Endodermal cell (in vitro differentiated cells): Measurements from ENCODE around the gene NDUFB7. TPM values are rescaled to one million over a fixed set of nuclear protein-coding genes. Genes with fewer than 3 reads are reported as not detected.
A peak's percentile ranks its signal among the peaks of the same experiment; 100 is the strongest.

ENCODE experiments used
- DNase-seq: peaks from one replicate; pipeline ENCODE4 v3.0.0-alpha.2; 2017
- H3K27ac ChIP-seq: 2 replicates; pipeline ENCODE4 v1.5.1; 2013; ENCODE audit warnings: mild to moderate bottlenecking, low read depth, low read length, moderate library complexity
- H3K27me3 ChIP-seq: 2 replicates; pipeline ENCODE4 v1.6.1; 2013; ENCODE audit warnings: mild to moderate bottlenecking, low read length, moderate library complexity; ENCODE audit not compliant: insufficient read depth, control insufficient read depth, poor library complexity, severe bottlenecking
- H3K36me3 ChIP-seq: 2 replicates; pipeline ENCODE4 v1.7.0; 2013; ENCODE audit warnings: mild to moderate bottlenecking, low read length, moderate library complexity; ENCODE audit not compliant: control insufficient read depth, insufficient read depth
- H3K4me1 ChIP-seq: one replicate; pipeline ENCODE4 v1.7.0; 2013; ENCODE audit warnings: low read length; ENCODE audit not compliant: control insufficient read depth, insufficient read depth
- H3K4me3 ChIP-seq: 2 replicates; pipeline ENCODE4 v1.5.1; 2013; ENCODE audit warnings: mild to moderate bottlenecking, low read length, moderate library complexity
- H3K9ac ChIP-seq: 2 replicates; pipeline ENCODE4 v1.6.1; 2013; ENCODE audit warnings: mild to moderate bottlenecking, low read length, moderate library complexity; ENCODE audit not compliant: poor library complexity, severe bottlenecking; ENCODE audit errors: extremely low read depth
- H3K9me3 ChIP-seq: 2 replicates; pipeline ENCODE4 v1.6.1; 2013; ENCODE audit warnings: mild to moderate bottlenecking, low read length, moderate library complexity; ENCODE audit not compliant: control insufficient read depth
- H3K27ac Mint-ChIP-seq: 2 replicates; pipeline ENCODE4 v1.8.0; 2020; ENCODE audit warnings: mixed read lengths
- H3K27me3 Mint-ChIP-seq: 2 replicates; pipeline ENCODE4 v1.8.0; 2021; ENCODE audit warnings: mild to moderate bottlenecking, mixed read lengths; ENCODE audit not compliant: insufficient read depth
- H3K36me3 Mint-ChIP-seq: 2 replicates; pipeline ENCODE4 v1.8.0; 2020; ENCODE audit warnings: low read depth, mixed read lengths
- H3K4me1 Mint-ChIP-seq: 2 replicates; pipeline ENCODE4 v1.8.0; 2020; ENCODE audit warnings: mixed read lengths
- H3K4me3 Mint-ChIP-seq: 2 replicates; pipeline ENCODE4 v1.8.0; 2020; ENCODE audit warnings: mild to moderate bottlenecking, moderate library complexity, mixed read lengths
- H3K9me3 Mint-ChIP-seq: 2 replicates; pipeline ENCODE4 v1.8.0; 2020; ENCODE audit warnings: mild to moderate bottlenecking, mixed read lengths
- WGBS, 2 experiments: methylation state at CpG; one replicate each; pipeline versions ENCODE4 v1.1.5 to v1.1.7; 2013; ENCODE audit warnings: missing lambda C conversion rate in 2 of 2, mixed read lengths in 1 of 2; ENCODE audit not compliant: insufficient coverage in 1 of 2, insufficient read length in 1 of 2; 5-methylcytosine and 5-hydroxymethylcytosine counted together
- total RNA-seq, 2 donors: library from RNA; stranded (reverse); fragmentation: NEBNext Ultra II Directional in 1 of 2; extraction: Animal tissue kit (Norgen Biotek cat#: 25700) in 1 of 2; gene quantifications; 2 replicates in 1 of 2; 3 replicates in 1 of 2; pipeline ENCODE4 v1.2.1, GENCODE V29; 2021
- TF ChIP-seq, protein P1 (sequence below): fragments of 200-600 bp; sonication (generic); conservative IDR thresholded peaks from 2 replicates; pipeline ENCODE4 v1.5.0; 2021; ENCODE audit warnings: antibody characterized with exemption, mild to moderate bottlenecking

Gene NDUFB7
- total RNA-seq, 2 donors from 2014 or later, result 127 to 141 TPM

DNA sequence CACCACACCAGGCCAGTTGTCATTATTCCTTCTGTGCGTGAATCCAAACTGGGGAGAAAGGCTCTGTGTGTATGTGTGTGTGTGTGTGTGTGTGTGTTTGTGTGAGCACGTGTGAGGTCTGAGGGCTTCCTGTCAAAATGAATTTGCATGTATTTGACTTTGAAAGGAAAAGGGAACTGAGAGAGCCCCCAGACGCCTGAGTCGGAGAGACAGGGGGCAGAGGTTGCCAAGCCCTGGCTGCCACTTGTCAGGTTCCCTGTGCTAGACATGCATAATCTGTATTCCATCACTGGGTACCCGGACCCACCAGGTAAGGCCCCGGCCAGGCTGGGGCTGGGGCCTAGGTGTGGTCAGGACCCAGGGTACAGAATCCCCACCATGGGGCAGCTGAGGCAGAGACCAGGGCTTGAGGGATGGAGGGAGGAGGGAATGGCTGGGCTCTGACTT lies 11.1 kb upstream of the NDUFB7 start, which contains the start of gene CLEC17A:
CLEC17A (plus strand) TSS at position 191 of the 447 bp plus-strand sequence; CDS start at position 268, 77 bp downstream.
- Mint-ChIP-seq H3K4me1 (no peaks in the 10 kb centered on the region), H3K27ac (no peak within 1 kb of the TSS), H3K4me3 (no peak within 1 kb of the TSS), H3K9me3 (peaks cover 28% of the 10 kb centered on the region), H3K36me3 (no peaks in the 10 kb centered on the region), H3K27me3 (peaks cover 2% of the 10 kb centered on the region)
- H3K27me3 ChIP-seq, result no peaks in the 10 kb centered on the region
- no peaks in the 10 kb centered on the region for H3K4me1 ChIP-seq
- H3K4me3 ChIP-seq, result no peak within 1 kb of the TSS
- no peak for DNase-seq
- H3K9me3 ChIP-seq, result no peaks in the 10 kb centered on the region
- no peaks in the 10 kb centered on the region for H3K36me3 ChIP-seq
- TF ChIP-seq, protein P1, sequence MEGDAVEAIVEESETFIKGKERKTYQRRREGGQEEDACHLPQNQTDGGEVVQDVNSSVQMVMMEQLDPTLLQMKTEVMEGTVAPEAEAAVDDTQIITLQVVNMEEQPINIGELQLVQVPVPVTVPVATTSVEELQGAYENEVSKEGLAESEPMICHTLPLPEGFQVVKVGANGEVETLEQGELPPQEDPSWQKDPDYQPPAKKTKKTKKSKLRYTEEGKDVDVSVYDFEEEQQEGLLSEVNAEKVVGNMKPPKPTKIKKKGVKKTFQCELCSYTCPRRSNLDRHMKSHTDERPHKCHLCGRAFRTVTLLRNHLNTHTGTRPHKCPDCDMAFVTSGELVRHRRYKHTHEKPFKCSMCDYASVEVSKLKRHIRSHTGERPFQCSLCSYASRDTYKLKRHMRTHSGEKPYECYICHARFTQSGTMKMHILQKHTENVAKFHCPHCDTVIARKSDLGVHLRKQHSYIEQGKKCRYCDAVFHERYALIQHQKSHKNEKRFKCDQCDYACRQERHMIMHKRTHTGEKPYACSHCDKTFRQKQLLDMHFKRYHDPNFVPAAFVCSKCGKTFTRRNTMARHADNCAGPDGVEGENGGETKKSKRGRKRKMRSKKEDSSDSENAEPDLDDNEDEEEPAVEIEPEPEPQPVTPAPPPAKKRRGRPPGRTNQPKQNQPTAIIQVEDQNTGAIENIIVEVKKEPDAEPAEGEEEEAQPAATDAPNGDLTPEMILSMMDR, result no peak
- H3K27ac ChIP-seq, result no peak within 1 kb of the TSS
- 54 to 71% methylated on average over 2 to 6 of the region's 6 CpGs for WGBS, 2 experiments
- H3K9ac ChIP-seq, result no peak within 1 kb of the TSS

DNA sequence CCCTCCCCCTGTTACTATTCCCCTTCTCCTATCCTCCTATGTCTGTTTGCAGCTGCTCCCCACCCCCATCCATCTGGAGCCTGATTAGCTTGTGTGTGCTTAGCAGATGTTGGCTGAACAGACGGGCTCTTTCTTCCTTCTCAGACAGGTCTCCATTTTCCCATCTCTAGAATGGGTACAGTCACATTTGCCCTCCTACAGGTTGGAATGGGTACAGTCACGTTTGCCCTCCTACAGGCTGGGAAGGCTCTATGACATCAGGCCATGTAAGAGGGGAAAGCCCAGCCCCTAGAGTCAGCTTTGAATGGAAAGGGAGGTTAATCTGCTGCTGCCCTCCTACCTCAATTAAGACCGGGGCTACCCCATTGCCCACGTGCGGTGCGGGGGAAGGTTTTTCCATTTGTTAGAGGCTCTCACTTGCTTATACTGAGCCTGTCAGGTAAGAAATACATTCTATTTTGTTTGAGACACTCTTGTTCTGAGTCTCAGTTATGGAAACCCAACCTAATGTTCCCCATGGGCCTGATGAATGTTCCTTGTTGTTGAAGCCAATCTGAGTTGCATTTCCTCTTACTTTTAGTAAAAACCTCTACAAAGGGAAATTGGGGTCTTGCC lies 8.9 kb upstream of the NDUFB7 start:
- TF ChIP-seq, protein P1, result peak; percentile 18
- no peak overlapping the region for H3K4me3 Mint-ChIP-seq
- Histone ChIP-seq H3K9ac (no peak overlapping the region), H3K27me3 (no peaks in the 10 kb centered on the region), H3K4me3 (no peak overlapping the region), H3K4me1 (no peaks in the 10 kb centered on the region), H3K9me3 (no peaks in the 10 kb centered on the region), H3K36me3 (no peaks in the 10 kb centered on the region), H3K27ac (no peak overlapping the region)
- H3K36me3 Mint-ChIP-seq, result no peaks in the 10 kb centered on the region
- H3K9me3 Mint-ChIP-seq, result peaks cover 16% of the 10 kb centered on the region
- DNase-seq, result no peak
- peaks cover 2% of the 10 kb centered on the region for H3K27me3 Mint-ChIP-seq
- no peaks in the 10 kb centered on the region for H3K4me1 Mint-ChIP-seq
- H3K27ac Mint-ChIP-seq, result no peak overlapping the region
- WGBS, 2 experiments, result 56 to 89% methylated on average over 3 to 6 of the region's 6 CpGs

DNA sequence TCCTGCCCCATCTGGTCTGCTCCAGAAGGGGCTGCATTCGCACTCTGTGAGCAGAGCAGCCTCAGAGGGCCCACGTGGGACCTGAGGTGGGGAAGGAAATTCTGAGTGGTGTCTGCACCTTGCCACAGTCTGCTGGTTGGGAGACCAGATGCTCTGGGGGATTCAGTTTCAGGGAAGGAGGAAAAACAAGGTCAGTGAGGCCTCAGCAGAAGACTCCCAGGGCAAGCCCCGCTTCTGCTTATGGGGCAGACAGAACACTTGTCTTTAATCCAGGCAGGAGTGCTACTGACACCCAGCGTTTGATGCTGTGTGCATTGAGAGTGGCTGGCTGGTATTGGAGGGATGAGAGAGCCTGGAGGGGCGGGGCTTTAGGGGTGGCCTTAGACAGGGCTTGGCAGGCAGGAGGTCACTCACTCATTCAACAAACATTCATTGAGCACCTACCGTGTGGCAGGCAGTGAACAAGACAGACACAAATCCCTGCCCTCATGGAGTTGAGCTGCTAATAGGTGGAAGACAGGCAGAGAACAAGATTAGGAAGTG lies 6.1 kb upstream of the NDUFB7 start:
- DNase-seq, result peak; percentile 72
- peaks cover 4% of the 10 kb centered on the region for H3K9me3 Mint-ChIP-seq
- Histone ChIP-seq H3K36me3 (no peaks in the 10 kb centered on the region), H3K4me3 (no peak overlapping the region), H3K9ac (no peak overlapping the region), H3K27me3 (no peaks in the 10 kb centered on the region), H3K27ac (no peak overlapping the region), H3K9me3 (no peaks in the 10 kb centered on the region), H3K4me1 (no peaks in the 10 kb centered on the region)
- no peak overlapping the region for H3K27ac Mint-ChIP-seq
- peaks cover 1% of the 10 kb centered on the region for H3K4me1 Mint-ChIP-seq
- no peak overlapping the region for H3K4me3 Mint-ChIP-seq
- TF ChIP-seq, protein P1, result no peak
- H3K36me3 Mint-ChIP-seq, result no peaks in the 10 kb centered on the region
- 50 to 67% methylated on average over 1 to 6 of the region's 6 CpGs for WGBS, 2 experiments
- H3K27me3 Mint-ChIP-seq, result no peaks in the 10 kb centered on the region
